Measurements from ENCODE around the gene FRS2. TPM values are rescaled to one million over a fixed set of nuclear protein-coding genes. Genes with fewer than 3 reads are reported as not detected.
A peak's percentile ranks its signal among the peaks of the same experiment; 100 is the strongest.

The FRS2 gene
- total RNA-seq, 1 donor from 2014 or later = 19.0 TPM

DNA sequence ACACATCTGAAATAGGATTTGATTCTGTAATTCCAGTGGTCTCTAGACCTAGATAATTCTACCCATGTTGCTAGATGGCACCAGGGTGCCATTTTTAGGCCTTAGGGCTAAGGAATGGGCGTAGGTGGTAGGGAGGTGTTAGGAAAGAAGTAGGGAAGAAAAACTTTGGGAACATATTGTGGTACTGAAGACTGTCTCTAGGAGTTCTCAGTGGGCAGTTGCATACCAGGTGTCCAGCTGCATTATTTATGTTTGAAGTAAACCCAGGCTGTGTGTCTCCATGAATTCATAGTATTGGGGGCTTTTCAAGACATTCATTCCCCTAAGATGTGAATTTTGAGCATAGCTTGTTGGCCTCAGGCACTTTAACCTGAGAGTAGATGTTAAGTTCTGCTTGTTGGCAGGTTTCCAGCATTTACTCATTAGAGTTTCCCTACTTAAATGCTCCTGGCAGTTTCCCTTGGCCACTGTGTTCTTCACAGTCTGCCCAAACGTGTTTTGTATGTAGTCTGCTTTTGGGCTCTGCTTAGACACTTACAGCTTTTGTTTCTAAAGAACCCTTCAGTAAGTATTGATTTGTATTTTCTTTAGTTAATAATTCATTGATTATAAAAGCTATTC, 83.5 kb downstream of the FRS2 start:
- ATAC-seq (peak; percentile 42), DNase-seq (ENCODE audit: missing footprints) (no peak)

DNA sequence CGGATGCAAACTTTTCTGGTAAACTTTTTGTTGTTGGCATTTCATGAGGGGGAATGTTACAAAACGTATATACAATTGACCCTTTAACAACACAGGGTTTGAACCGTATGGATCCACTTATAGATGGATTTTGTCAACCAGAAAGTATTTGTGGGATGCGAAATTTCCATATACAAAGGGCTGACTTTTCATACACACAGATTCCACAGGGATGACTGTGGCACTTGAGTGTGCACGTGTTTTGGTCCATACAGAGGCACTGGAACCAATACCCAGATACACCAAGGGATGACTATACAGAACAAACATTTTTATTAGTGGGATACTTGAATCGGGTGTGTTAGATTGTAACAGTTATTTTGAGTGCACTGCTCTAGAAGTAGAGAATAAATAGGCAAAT, 85.3 kb downstream of the FRS2 start:
- intact Hi-C loops (cut with DNase I) = no loop called here
- no peak for DNase-seq (ENCODE audit: missing footprints)
- no peak for ATAC-seq

More for the DNA sequence above, 83.5 kb downstream of the FRS2 start:
- intact Hi-C loops (cut with DNase I) = no loop called here

DNA sequence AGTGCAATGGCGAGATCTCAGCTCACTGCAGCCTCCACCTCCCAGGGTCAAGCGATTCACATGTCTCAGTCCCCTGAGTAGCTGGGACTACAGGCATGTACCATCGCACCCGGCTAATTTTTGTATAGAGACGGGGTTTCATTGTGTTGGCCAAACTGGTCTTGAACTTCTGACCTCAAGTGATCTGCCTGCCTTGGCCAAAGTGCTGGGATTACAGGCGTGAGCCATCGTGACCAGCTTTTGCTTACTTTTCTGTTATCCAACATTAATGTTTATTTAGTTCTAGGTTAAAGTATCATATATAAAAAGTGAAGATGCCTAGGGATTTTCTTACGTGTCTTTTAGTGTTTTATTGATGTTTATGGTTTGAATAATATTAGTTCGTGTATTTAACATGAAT, 86.2 kb downstream of the FRS2 start:
- ATAC-seq = no peak
- intact Hi-C loops (cut with DNase I) = no loop called here
- no peak for DNase-seq (ENCODE audit: missing footprints)

DNA sequence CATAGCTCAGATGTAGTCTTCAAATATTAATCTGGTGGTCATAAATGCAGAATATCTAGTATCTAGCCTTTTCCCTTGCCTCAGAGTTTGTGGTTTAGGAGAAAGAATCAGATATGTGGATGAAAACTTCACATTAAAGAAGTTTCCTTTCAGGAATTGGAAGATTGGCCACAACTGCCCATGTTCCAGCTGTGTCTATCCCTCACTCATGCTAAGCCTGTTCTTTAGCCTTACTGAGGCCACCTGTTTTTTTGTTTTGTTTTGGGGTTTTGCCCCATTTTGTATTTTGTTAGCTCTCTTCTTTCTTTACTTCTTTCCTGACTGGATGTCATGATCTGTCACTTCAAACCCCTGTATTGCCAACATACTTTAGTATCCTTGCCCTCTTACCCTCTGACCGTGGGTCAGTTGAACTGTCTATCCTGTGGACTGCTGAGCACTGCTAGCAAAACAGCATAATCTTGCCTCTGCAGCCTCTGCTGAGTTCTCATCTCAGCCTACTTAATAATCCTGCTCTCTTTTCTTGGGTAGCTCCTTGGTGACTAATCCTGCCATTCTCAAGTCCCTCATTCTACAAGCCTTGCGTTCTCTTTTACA, 93.1 kb downstream of the FRS2 start:
- intact Hi-C loops (cut with DNase I) = no loop called here
- no peak for ATAC-seq
- no peak for DNase-seq (ENCODE audit: missing footprints)

DNA sequence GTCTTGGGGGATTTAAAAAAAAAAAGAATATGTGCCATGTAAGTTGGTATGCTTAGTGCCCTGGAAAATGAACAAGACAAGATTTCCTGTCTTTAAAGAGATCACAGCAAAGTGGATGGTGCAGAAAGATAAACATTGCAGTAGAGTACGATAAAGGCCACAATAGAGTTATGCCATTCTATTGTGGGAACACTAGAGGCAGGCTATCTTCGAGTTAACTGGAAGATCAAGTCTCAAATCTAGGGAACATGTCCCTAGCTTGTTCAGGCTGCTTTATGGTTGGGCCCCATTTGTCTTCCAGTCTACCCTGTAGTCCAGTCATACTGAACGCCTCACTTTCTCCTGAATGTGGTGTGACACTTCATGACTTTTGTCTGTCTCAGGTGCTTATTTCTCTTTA, 96.4 kb downstream of the FRS2 start:
- no peak for DNase-seq (ENCODE audit: missing footprints)
- ATAC-seq = no peak
- intact Hi-C loops (cut with DNase I) = no loop called here

DNA sequence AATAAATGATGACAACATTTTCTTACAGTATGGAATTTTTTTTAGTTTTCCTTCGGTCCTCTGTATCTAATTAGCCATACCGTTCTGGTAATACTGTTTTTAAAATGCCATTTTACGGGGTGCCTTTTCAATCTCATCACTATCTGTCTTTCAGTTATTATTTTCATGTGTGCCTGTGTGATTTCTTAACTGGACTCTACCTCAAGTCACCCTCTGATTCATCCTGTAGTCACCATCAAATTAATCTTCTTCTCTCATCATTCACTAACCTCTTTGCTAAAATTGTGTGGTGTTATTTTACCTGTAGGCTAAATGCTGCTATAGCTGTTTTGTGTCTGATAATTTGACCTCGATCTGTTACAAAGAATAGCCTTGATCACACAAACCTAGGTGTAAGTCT, 99.0 kb downstream of the FRS2 start:
- DNase-seq (ENCODE audit: missing footprints) = no peak
- ATAC-seq = no peak
- intact Hi-C loops (cut with DNase I) = no loop called here

DNA sequence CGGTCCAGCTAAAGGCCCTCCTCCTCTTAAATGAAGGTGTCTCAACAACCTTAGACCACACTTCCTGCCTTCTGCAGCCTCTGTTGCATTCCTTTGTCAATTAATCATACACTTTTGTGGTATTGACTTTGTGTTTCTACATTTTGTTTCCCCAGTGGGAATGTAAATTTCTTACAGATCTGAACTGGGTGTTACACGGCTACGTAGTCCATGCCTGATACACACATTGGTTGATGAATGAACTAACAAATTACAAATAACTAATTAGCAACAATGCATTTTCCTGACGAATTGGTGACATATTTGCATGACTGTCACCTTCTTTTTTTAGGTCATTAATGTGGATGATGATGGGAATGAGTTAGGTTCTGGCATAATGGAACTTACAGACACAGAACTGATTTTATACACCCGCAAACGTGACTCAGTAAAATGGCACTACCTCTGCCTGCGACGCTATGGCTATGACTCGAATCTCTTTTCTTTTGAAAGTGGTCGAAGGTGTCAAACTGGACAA, 99.9 kb downstream of the FRS2 start:
- ATAC-seq (no peak), DNase-seq (ENCODE audit: missing footprints) (no peak)
- intact Hi-C loops (cut with DNase I) = loop anchor here (1.0 to 10.0 kb wide), 4 partner anchors 99 to 213 kb away; partner anchors contain the start of genes FRS2 and YEATS4

DNA sequence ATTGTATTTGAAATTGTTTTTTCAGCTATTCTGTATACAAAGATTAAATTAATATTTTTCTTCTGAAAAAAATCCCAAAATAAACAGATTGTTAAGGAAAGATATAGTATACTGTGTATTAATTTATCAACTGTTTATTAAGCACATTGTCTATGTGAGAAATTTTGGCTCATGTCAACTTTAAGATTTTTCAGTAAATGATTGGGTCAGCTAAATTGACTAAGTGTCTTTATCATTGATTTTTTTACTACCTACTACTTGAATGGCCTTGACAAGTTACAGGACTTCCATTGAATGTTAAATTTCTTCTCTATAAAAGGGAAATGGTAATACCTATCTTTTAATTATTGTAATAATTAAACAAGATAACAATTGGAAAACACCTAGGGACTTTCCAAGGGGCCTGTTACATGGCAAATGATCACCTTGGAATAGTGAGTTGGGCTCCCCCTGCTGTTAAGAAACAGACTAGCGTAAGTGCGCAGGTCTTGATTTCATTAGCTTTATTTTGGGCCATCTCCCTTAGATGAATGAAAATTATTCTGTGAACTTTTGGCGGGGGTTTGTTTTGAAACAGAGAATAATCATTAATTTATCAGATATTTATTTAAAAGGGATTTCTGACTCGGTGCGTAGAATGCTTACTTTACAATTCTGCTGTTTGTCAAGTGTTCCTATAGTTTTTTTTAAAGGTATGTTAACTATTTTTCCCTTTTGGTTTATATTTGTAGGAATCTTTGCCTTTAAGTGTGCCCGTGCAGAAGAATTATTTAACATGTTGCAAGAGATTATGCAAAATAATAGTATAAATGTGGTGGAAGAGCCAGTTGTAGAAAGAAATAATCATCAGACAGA, 100.6 kb downstream of the FRS2 start:
- ATAC-seq = peak; percentile 68
- no peak for DNase-seq (ENCODE audit: missing footprints)
- intact Hi-C loops (cut with DNase I) = loop anchor here (1.0 to 10.0 kb wide), 4 partner anchors 100 to 213 kb away; partner anchors contain the start of genes FRS2 and YEATS4

DNA sequence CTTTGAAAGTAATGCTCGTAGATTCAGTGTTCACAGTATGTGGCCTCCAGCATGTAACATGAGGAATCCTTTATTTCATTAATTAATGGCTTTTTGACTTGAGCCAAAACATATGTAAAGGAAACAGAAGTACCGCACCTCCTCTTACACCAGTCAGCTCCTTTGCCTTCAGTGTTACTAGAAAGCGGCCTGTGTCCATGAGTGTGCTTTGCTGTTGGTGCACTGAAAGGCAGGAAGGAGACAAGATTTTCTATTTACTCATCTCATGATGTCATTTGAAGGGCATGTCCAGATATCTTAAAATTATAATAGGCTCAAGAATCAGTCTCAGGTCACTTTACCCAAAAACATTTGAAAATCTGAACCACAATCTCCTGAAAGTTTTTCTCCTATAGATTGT, 105.2 kb downstream of the FRS2 start:
- intact Hi-C loops (cut with DNase I) = loop anchor here (10.0 kb wide), 1 partner anchor 191 kb away; no protein-coding TSS in a partner anchor
- ATAC-seq = no peak
- no peak for DNase-seq (ENCODE audit: missing footprints)

DNA sequence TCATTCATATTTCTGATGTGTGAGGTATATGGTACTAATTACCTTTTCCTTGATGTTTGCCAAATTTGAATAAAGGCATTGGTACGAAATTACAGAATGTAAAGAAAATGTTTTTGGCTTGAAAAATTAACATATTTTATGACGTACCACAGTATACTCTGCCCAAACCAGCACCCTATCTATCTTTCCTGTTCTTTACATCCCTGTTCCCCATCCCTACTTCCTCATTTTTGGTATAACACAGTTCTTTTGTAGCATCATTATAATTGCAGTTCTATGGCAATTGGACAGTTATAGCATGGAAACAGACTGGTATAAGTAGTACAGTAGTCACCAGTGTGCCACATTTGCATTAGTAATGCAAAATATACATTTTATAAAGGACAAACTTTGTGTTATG, 108.1 kb downstream of the FRS2 start:
- DNase-seq (ENCODE audit: missing footprints) = no peak
- ATAC-seq = no peak
- intact Hi-C loops (cut with DNase I) = loop anchor here (10.0 kb wide), 1 partner anchor 193 kb away; no protein-coding TSS in a partner anchor

DNA sequence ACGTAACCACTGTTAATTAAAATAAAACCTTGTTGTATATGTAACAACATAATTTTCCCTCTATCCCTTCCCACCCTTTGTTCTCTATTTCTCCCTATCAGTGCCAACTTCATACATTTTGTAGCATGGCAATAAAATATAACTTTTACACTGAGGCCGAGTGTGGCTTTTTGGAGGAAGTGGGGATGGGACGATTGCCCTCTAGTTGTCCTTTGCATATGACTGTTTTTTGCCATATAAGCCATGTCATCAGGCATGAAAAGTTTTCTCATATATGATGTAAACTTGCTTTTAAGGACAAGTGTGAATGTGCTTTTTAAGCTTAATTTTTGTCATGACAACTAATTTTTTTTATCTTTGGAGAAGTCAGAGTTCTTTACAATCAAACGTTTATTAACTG, 108.8 kb downstream of the FRS2 start:
- no peak for DNase-seq (ENCODE audit: missing footprints)
- intact Hi-C loops (cut with DNase I) = loop anchor here (10.0 kb wide), 1 partner anchor 194 kb away; no protein-coding TSS in a partner anchor
- ATAC-seq = no peak

DNA sequence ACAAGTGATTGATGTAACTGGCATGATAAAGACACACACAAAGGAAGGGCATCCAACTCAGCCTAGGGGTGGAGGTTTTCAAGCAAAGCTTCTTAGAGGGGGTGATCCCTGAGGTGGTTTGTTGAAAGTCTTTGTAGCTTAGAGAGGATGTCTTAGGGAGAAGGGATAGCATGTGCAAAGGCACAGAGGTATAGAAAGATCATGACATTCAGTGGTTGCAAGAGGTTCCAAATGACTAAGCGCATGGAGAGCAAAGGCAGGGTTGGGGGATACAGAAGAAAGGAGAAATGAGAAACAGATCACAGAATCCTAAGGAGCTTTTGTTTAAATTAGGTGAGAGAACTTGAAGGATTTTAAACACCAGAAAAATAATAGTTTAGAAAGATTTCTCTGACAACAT, 109.9 kb downstream of the FRS2 start:
- no peak for ATAC-seq

DNA sequence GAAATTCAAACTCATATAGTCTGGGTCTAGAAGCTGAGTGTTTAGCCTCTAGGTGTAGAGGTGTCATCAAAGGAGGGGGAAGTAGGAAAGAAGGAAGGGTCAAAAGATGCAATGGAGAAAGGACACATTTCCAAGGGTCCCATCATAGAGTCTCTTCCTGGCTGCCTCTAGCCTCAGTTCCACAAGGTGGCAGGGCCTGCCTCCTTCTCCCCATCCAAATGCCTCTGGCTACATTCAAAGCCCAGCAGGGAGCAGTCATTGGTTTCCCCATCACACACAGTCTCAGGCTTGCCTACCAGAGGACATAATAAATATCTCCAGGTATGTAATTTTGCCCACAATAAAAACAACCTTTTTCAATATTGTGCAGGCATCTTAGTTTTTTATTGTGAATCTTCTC, 113.0 kb downstream of the FRS2 start:
- ATAC-seq = no peak
- intact Hi-C loops (cut with DNase I) = no loop called here

More for the DNA sequence above, 109.9 kb downstream of the FRS2 start:
- intact Hi-C loops (cut with DNase I) = no loop called here
- DNase-seq (ENCODE audit: missing footprints) = no peak

DNA sequence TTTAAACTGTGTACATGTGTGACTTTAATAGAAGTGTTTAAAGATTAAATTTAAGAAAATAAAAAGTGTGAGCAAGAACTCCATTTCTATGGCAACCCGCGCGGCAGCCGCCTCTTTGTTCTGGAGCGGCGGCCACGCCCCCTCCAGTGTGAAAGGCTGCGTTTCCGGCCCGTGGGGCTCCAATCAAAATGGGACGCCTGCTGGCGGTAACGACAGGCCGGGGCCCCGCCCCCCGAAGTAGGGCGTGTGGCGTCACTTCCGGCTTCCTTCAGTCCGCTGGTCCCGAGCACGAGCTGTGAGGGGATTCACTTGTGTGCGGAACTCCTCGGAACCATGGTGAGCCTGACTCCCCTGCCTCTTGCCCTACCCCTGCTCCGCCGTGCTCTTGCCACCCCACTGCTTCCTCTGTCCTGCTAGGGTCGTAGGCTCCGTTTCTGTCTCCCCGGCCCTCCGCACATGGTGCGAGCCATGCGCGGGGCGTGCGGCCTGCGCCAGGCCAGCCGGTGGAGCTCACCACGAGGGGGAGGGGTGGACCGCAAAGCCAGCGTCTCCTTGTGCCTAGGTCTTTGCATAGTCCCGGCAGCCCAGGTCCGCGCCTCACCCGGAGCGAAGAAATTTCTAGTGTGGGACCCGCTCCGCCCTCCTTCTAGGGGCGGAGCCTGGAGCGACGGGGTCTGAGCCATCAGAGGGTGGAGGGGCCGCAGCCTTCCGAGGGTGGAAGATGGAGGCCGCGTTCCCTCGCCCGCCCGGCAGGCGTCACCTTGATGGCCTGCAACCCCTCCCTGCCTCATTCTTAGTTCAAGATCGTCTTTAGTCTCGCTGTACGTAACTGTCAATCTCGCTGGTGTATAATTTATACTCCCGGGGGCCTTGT, 115.2 kb downstream of the FRS2 start, which contains the start of gene CCT2:
Gene CCT2 (plus strand): TSS at position 271 of the 874 bp plus-strand sequence. CDS start 63 bp downstream, at position 334.
- intact Hi-C loops (cut with DNase I) = loop anchor here (1.0 kb wide), 1 partner anchor 226 kb away; the partner anchor contains the start of gene YEATS4
- ATAC-seq = peak; percentile 100
- peak; percentile 99 for DNase-seq (ENCODE audit: missing footprints)

More for the DNA sequence above, 113.0 kb downstream of the FRS2 start:
- DNase-seq (ENCODE audit: missing footprints) = no peak

DNA sequence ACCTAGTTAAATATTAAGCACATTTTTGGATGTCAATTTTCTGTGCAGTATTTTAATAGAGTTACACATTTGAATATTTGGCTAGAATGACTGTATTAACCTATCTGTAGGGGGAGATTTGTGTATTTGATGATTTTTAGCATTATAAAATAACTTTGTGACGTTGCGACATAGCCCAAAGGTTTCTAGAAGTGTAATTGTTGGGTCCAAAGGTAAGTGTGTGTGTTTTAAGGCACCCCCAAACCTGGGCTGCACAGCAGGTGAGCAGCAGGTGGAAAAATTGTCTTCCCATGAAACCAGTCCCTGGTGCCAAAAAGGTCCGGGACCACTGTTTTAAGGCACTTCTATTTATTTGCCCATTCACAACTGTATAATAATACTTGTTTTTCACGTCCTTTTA, 118.3 kb downstream of the FRS2 start:
- no peak for ATAC-seq
- intact Hi-C loops (cut with DNase I) = no loop called here

DNA sequence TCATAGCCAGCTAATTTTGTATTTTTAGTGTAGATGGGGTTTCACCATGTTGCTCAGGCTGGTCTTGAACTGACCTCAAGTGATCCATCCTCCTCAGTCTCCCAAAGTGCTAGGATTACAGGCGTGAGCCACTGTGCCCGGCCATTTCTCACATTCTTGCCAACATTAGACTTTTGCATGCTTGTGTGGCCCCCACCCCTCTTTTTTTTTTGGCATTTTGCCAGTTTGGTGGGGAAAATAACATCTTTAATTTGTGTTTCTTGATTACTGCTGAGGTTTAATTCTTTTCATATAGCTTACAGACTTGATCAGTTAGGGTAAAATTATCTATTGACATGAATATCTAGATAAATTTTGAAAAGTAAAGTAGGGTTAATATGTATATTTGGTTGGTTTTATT, 118.9 kb downstream of the FRS2 start:
- intact Hi-C loops (cut with DNase I) = no loop called here
- DNase-seq (ENCODE audit: missing footprints) = no peak
- ATAC-seq = no peak

More for the DNA sequence above, 118.3 kb downstream of the FRS2 start:
- no peak for DNase-seq (ENCODE audit: missing footprints)

DNA sequence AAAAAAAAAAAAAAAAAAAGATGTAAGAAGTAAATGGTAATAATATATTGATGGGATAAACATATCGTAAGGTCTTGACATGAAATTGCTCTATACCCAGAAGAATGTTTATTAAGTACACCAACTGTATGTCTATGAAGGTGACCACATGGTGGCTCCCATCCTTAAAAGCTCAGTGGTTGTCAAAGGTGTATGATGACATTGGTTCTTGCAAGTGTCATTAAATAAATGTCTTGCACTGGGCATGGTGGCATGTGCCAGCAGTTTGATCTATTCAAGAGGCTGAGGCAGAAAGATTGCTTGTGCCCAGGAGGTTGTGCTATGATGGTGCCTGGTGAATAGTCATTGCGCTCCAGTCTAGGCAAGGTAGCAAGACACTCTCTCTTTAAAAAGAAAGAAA, 125.5 kb downstream of the FRS2 start:
- DNase-seq (ENCODE audit: missing footprints) (no peak), ATAC-seq (peak; percentile 42)
- intact Hi-C loops (cut with DNase I) = no loop called here

DNA sequence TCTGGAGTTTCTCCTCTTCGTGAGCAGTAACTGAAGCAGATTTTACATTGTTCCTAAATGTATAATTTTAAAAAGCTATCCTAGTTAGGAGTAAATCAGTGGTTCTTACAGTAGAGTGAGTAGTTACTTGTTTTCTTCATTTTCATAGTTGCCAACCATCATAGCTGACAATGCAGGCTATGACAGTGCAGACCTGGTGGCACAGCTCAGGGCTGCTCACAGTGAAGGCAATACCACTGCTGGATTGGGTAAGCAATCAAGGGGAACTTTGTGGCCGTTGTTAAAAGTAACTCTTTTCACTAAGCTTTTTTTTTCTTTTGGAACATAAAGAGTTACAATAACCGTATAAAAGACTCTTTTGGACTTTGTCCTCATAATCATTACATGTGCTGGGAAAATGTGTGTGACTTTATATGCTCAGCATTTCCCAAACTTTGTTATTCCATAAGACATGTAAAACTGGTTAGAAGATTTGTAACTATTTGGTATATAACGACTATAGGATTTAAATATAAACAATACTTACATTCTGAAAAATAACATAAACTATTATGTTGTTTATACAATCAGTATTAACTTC, 128.1 kb downstream of the FRS2 start:
- no peak for DNase-seq (ENCODE audit: missing footprints)
- intact Hi-C loops (cut with DNase I) = no loop called here
- no peak for ATAC-seq

All from Right ventricle myocardium inferior (tissue), 1 donor.